Measurements from ENCODE around the gene HOXA3.

DNA sequence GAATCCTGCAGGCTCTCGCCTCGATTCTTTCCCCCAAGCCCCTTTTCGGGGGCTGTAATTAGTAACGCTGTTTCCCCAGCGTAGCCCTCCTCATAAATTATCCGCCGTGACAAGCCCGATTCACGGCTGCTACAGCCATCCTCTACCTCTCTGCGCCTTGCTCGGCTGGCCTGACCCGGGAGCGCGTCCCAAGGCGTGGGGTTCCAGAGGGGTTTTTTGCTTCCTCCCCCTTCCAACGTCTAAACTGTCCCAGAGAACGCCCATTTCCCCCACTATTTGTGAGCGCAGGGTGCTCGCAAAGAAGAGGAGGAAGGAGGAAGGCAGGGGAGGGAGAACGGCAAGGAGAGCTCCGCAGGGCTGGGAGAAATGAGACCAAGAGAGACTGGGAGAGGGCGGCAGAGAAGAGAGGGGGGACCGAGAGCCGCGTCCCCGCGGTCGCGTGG, 9.8 kb downstream of the HOXA3 start:
- TF ChIP-seq, protein P1, sequence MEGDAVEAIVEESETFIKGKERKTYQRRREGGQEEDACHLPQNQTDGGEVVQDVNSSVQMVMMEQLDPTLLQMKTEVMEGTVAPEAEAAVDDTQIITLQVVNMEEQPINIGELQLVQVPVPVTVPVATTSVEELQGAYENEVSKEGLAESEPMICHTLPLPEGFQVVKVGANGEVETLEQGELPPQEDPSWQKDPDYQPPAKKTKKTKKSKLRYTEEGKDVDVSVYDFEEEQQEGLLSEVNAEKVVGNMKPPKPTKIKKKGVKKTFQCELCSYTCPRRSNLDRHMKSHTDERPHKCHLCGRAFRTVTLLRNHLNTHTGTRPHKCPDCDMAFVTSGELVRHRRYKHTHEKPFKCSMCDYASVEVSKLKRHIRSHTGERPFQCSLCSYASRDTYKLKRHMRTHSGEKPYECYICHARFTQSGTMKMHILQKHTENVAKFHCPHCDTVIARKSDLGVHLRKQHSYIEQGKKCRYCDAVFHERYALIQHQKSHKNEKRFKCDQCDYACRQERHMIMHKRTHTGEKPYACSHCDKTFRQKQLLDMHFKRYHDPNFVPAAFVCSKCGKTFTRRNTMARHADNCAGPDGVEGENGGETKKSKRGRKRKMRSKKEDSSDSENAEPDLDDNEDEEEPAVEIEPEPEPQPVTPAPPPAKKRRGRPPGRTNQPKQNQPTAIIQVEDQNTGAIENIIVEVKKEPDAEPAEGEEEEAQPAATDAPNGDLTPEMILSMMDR (IDR thresholded peaks at IDR 0.05): no peak
- no peak for TF ChIP-seq POLR2A (IDR thresholded peaks at IDR 0.05)
- TF ChIP-seq EP300 (IDR thresholded peaks at IDR 0.05): no peak

Measured in ovary (tissue), 3 donors.